ENCODE results near the gene TTC3. TPM values are rescaled to one million over a fixed set of nuclear protein-coding genes. Genes with fewer than 3 reads are reported as not detected.
"Not testable (repeated sequence)": the region's sequence is repeated elsewhere in the genome, so short reads cannot be mapped to it uniquely, and the experiment has no call there.

Gene TTC3
- total and polyA plus RNA-seq, 4 experiments from 2014 or later, result 36.4 to 171 (median 136) TPM

GRCh38 chr21:37114301-37114700 is 41.2 kb downstream of the TTC3 start:
- H3K4me1 Mint-ChIP-seq; POLR2A ChIA-PET (ENCODE audit: partially characterized antibody); H3K4me1 ChIP-seq (ENCODE audit: insufficient read depth, low read length); H3K4me3 Mint-ChIP-seq; H3K9me3 Mint-ChIP-seq; CTCF ChIA-PET (ENCODE audit: partially characterized antibody); intact Hi-C loops (cut with micrococcal nuclease); DNase-seq; H3K4me3 ChIP-seq (ENCODE audit: low read length in 2 of 2); H3K27me3 Mint-ChIP-seq; H3K9me3 ChIP-seq (ENCODE audit: control insufficient read depth in 1 of 2, low read length in 2 of 2); H3K27me3 ChIP-seq (ENCODE audit: insufficient read depth, low read length); H3K27ac Mint-ChIP-seq; H3K27ac ChIP-seq (ENCODE audit: low read depth, low read length); H3K36me3 ChIP-seq (ENCODE audit: insufficient read depth, low read length): not testable (repeated sequence)
- H3K36me3 Mint-ChIP-seq, result peaks cover 11 to 15% of the 10 kb centered on the region in 2 donors

- H3K36me3 ChIP-seq (ENCODE audit: insufficient read depth, low read length); H3K27me3 ChIP-seq (ENCODE audit: insufficient read depth, low read length); H3K4me3 ChIP-seq (ENCODE audit: low read length in 2 of 2); H3K4me1 ChIP-seq (ENCODE audit: insufficient read depth, low read length); H3K27ac ChIP-seq (ENCODE audit: low read depth, low read length); H3K9me3 Mint-ChIP-seq; intact Hi-C loops (cut with micrococcal nuclease); H3K27me3 Mint-ChIP-seq; H3K27ac Mint-ChIP-seq; DNase-seq; H3K9me3 ChIP-seq (ENCODE audit: control insufficient read depth in 1 of 2, low read length in 2 of 2); H3K4me3 Mint-ChIP-seq; POLR2A ChIA-PET (ENCODE audit: partially characterized antibody): not testable (repeated sequence)
- peaks cover 19 to 23% of the 10 kb centered on the region in 2 donors for H3K36me3 Mint-ChIP-seq
- peaks cover 6 to 16% (median 8%) of the 10 kb centered on the region in 4 donors for H3K4me1 Mint-ChIP-seq
- CTCF ChIA-PET (ENCODE audit: partially characterized antibody), result interaction anchor here (1.4 kb wide), 1 partner anchor 60 kb away, joined by 3 read pairs; no protein-coding TSS in a partner anchor
Measured at GRCh38 chr21:37116459-37116858, 43.4 kb downstream of the TTC3 start.

GRCh38 chr21:37117204-37117603 is 44.1 kb downstream of the TTC3 start:
- no peak overlapping the region for H3K27ac ChIP-seq (ENCODE audit: low read depth, low read length)
- no peaks in the 10 kb centered on the region for H3K27me3 Mint-ChIP-seq
- no peaks in the 10 kb centered on the region for H3K4me1 ChIP-seq (ENCODE audit: insufficient read depth, low read length)
- ChIA-PET CTCF (ENCODE audit: partially characterized antibody) (interaction anchor here (1.4 kb wide), 1 partner anchor 59 kb away, joined by 3 read pairs; no protein-coding TSS in a partner anchor), POLR2A (ENCODE audit: partially characterized antibody) (no interaction called here)
- no peaks in the 10 kb centered on the region for H3K9me3 ChIP-seq (ENCODE audit: control insufficient read depth in 1 of 2, low read length in 2 of 2)
- H3K27me3 ChIP-seq (ENCODE audit: insufficient read depth, low read length), result no peaks in the 10 kb centered on the region
- no peaks in the 10 kb centered on the region for H3K36me3 ChIP-seq (ENCODE audit: insufficient read depth, low read length)
- H3K4me1 Mint-ChIP-seq, result peaks cover 6 to 16% (median 8%) of the 10 kb centered on the region in 4 donors
- H3K9me3 Mint-ChIP-seq, result peaks cover 0 to 4% (median 0%) of the 10 kb centered on the region in 8 donors
- intact Hi-C loops (cut with micrococcal nuclease), result no loop called here
- no peak for DNase-seq
- no peak overlapping the region for H3K4me3 Mint-ChIP-seq
- H3K27ac Mint-ChIP-seq, result no peak overlapping the region
- peaks cover 22 to 23% of the 10 kb centered on the region in 2 donors for H3K36me3 Mint-ChIP-seq
- H3K4me3 ChIP-seq (ENCODE audit: low read length in 2 of 2), result no peak overlapping the region

- H3K9me3 Mint-ChIP-seq, result peaks cover 0 to 4% (median 0%) of the 10 kb centered on the region in 8 donors
- peak overlapping the region in 5 of 7 donors; percentile 2 to 72 (median 57) for H3K27ac Mint-ChIP-seq
- Histone ChIP-seq H3K36me3 (ENCODE audit: insufficient read depth, low read length) (no peaks in the 10 kb centered on the region), H3K9me3 (ENCODE audit: control insufficient read depth in 1 of 2, low read length in 2 of 2) (no peaks in the 10 kb centered on the region), H3K4me3 (ENCODE audit: low read length in 2 of 2) (no peak overlapping the region), H3K27ac (ENCODE audit: low read depth, low read length) (no peak overlapping the region), H3K27me3 (ENCODE audit: insufficient read depth, low read length) (no peaks in the 10 kb centered on the region), H3K4me1 (ENCODE audit: insufficient read depth, low read length) (no peaks in the 10 kb centered on the region)
- peaks cover 6 to 16% (median 8%) of the 10 kb centered on the region in 4 donors for H3K4me1 Mint-ChIP-seq
- ChIA-PET POLR2A (ENCODE audit: partially characterized antibody) (no interaction called here), CTCF (ENCODE audit: partially characterized antibody) (no interaction called here)
- no peaks in the 10 kb centered on the region for H3K27me3 Mint-ChIP-seq
- no peak for DNase-seq
- peaks cover 25 to 32% of the 10 kb centered on the region in 2 donors for H3K36me3 Mint-ChIP-seq
- no peak overlapping the region for H3K4me3 Mint-ChIP-seq
- intact Hi-C loops (cut with micrococcal nuclease), result no loop called here
Measured at GRCh38 chr21:37118187-37118826, 45.3 kb downstream of the TTC3 start.

- no peak for DNase-seq
- H3K4me3 Mint-ChIP-seq, result no peak overlapping the region
- peaks cover 29 to 37% of the 10 kb centered on the region in 2 donors for H3K36me3 Mint-ChIP-seq
- H3K27ac ChIP-seq (ENCODE audit: low read depth, low read length), result no peak overlapping the region
- no peak overlapping the region for H3K4me3 ChIP-seq (ENCODE audit: low read length in 2 of 2)
- peak overlapping the region in 4 of 7 donors; percentile 9 to 69 (median 58) for H3K27ac Mint-ChIP-seq
- H3K9me3 Mint-ChIP-seq, result no peaks in the 10 kb centered on the region
- intact Hi-C loops (cut with micrococcal nuclease), result no loop called here
- no peaks in the 10 kb centered on the region for H3K9me3 ChIP-seq (ENCODE audit: control insufficient read depth in 1 of 2, low read length in 2 of 2)
- no peaks in the 10 kb centered on the region for H3K36me3 ChIP-seq (ENCODE audit: insufficient read depth, low read length)
- H3K4me1 Mint-ChIP-seq, result peaks cover 6 to 16% (median 8%) of the 10 kb centered on the region in 4 donors
- H3K27me3 Mint-ChIP-seq, result no peaks in the 10 kb centered on the region
- H3K27me3 ChIP-seq (ENCODE audit: insufficient read depth, low read length), result no peaks in the 10 kb centered on the region
- ChIA-PET CTCF (ENCODE audit: partially characterized antibody) (no interaction called here), POLR2A (ENCODE audit: partially characterized antibody) (no interaction called here)
- no peaks in the 10 kb centered on the region for H3K4me1 ChIP-seq (ENCODE audit: insufficient read depth, low read length)
Measured at GRCh38 chr21:37119421-37120218, 46.6 kb downstream of the TTC3 start.

- no peaks in the 10 kb centered on the region for H3K27me3 Mint-ChIP-seq
- H3K4me1 ChIP-seq (ENCODE audit: insufficient read depth, low read length), result no peaks in the 10 kb centered on the region
- no peaks in the 10 kb centered on the region for H3K9me3 ChIP-seq (ENCODE audit: control insufficient read depth in 1 of 2, low read length in 2 of 2)
- no peaks in the 10 kb centered on the region for H3K27me3 ChIP-seq (ENCODE audit: insufficient read depth, low read length)
- H3K27ac ChIP-seq (ENCODE audit: low read depth, low read length), result no peak overlapping the region
- no peak overlapping the region for H3K4me3 Mint-ChIP-seq
- H3K36me3 Mint-ChIP-seq, result peaks cover 52 to 65% of the 10 kb centered on the region in 2 donors
- peaks cover 0 to 3% (median 0%) of the 10 kb centered on the region in 4 donors for H3K4me1 Mint-ChIP-seq
- H3K4me3 ChIP-seq (ENCODE audit: low read length in 2 of 2), result no peak overlapping the region
- intact Hi-C loops (cut with micrococcal nuclease), result no loop called here
- H3K9me3 Mint-ChIP-seq, result no peaks in the 10 kb centered on the region
- H3K36me3 ChIP-seq (ENCODE audit: insufficient read depth, low read length), result peaks cover 4% of the 10 kb centered on the region
- DNase-seq, result no peak
- ChIA-PET POLR2A (ENCODE audit: partially characterized antibody) (no interaction called here), CTCF (ENCODE audit: partially characterized antibody) (interaction anchor here (0.7 kb wide), 1 partner anchor 12 kb away, joined by 3 read pairs; no protein-coding TSS in a partner anchor)
- peak overlapping the region in 1 of 7 donors; percentile 39 for H3K27ac Mint-ChIP-seq
Measured at GRCh38 chr21:37128076-37128475, 55.0 kb downstream of the TTC3 start.

- no peak for DNase-seq
- H3K27ac ChIP-seq (ENCODE audit: low read depth, low read length), result no peak overlapping the region
- no peak overlapping the region for H3K4me3 Mint-ChIP-seq
- ChIA-PET CTCF (ENCODE audit: partially characterized antibody) (no interaction called here), POLR2A (ENCODE audit: partially characterized antibody) (no interaction called here)
- no peaks in the 10 kb centered on the region for H3K4me1 ChIP-seq (ENCODE audit: insufficient read depth, low read length)
- intact Hi-C loops (cut with micrococcal nuclease), result no loop called here
- H3K36me3 Mint-ChIP-seq, result peaks cover 71 to 72% of the 10 kb centered on the region in 2 donors
- H3K9me3 Mint-ChIP-seq, result no peaks in the 10 kb centered on the region
- H3K4me1 Mint-ChIP-seq, result peaks cover 5 to 9% (median 6%) of the 10 kb centered on the region in 4 donors
- H3K27me3 Mint-ChIP-seq, result no peaks in the 10 kb centered on the region
- H3K36me3 ChIP-seq (ENCODE audit: insufficient read depth, low read length), result peaks cover 21% of the 10 kb centered on the region
- H3K27me3 ChIP-seq (ENCODE audit: insufficient read depth, low read length), result no peaks in the 10 kb centered on the region
- H3K4me3 ChIP-seq (ENCODE audit: low read length in 2 of 2), result no peak overlapping the region
- no peaks in the 10 kb centered on the region for H3K9me3 ChIP-seq (ENCODE audit: control insufficient read depth in 1 of 2, low read length in 2 of 2)
- H3K27ac Mint-ChIP-seq, result no peak overlapping the region
Measured at GRCh38 chr21:37130971-37131370, 57.9 kb downstream of the TTC3 start.
